GM21529 (cell line): ENCODE measurements around the gene ECM1.
A peak's percentile ranks its signal among the peaks of the same experiment; 100 is the strongest.

Source experiments
- ATAC-seq: cut with Tn5 transposase; IDR thresholded peaks from one replicate; pipeline ENCODE4 v1.9.1; 2021; ENCODE audit not compliant: unreplicated experiment

ECM1 gene

DNA sequence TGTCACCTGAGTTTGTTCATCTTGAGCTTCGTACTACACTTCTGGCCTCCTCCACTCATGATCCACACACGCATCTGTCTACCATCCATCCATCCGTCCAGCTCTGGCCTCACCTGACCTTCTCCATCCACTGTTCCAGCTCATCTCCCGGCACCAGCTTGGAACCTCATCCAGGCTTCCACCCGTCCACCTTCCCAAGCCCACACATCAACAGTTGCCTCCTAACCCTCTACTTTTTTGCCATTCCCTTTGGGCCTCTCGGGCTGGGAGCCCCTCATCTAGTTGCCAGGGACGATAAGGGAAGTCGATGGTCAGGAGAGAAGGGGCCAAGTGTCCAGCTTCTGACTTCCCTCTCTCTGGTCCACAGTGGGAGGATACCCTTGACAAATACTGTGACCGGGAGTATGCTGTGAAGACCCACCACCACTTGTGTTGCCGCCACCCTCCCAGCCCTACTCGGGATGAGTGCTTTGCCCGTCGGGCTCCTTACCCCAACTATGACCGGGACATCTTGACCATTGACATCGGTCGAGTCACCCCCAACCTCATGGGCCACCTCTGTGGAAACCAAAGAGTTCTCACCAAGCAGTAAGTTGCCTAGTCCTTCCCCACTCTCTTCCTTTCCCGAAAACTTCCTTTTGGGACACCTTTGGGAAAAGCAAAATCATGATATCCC lies 4.2 kb downstream of the ECM1 start:
- no peak for ATAC-seq

DNA sequence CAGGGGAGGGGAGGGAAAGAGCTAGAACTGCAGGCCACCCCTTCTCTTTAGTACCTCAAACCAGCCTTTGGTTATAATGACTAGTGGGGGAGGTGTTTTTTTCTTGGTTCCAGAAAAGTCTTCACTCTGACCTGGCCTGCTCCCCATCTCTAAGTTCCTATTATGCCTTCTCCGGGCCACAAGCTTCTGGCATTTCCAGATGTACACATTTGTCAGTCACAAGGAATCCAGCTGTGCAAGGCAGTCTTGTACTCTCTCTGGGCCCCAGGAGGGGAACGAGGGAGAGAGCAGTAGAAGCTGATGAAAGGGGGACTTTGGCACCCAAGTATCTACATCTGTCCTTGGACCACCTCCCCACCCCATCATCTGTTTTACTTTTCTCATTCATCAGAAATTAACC lies 4.9 kb downstream of the ECM1 start:
- ATAC-seq: no peak

DNA sequence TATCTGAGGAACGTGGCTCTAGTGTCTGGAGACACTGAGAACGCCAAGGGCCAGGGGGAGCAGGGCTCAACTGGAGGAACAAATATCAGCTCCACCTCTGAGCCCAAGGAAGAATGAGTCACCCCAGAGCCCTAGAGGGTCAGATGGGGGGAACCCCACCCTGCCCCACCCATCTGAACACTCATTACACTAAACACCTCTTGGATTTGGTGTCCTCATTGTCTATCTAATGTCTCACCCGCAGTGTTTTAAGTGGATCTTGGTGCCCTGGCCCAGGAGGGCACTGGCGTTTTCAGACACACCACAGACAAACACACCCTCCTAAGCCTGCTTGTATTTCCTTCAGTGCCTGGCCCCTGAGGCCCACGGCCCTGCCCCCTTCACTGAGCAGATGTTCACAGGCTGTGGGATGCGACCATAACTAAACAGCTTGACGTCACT lies 5.5 kb downstream of the ECM1 start:
- ATAC-seq: no peak

DNA sequence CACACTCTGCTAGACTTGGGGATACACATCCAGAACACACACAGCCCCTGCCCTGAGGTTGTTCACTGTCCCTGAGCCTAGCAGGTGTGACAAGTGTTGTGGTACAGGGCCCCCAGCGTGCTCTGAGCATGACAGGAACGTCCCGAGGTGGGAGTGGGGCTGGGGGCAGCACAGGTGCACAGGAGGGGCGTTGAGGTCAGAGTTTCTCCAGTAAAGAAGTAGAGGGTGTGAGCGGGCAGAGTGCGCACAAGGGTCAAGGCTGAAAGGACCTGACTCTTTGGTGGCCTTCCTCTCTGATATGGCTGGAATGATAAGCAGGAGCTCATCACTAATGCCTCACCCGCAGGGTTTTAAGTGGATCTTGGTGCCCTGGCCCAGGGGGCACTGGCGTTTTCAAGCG lies 6.4 kb downstream of the ECM1 start:
- ATAC-seq: no peak

DNA sequence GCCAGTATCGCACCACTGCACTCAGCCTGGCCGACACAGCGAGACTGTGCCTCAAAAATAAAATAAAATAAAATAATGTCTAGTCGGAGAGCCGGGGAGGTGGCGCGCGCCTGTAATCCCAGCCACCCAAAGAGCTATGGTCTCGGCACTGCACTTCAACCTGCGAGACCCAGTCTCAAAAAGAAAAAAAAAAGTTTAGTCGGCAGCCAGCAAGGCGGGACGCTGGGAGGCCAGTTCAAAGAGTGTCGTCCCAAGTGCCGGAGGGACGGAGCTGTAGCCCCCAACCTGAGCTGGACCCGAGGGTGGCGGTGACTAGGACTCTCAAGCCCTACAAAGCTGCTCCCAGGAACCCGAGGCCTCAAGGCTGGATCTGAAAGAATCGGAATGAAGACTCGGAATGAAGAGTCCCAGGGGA lies 7.0 kb downstream of the ECM1 start:
- ATAC-seq: no peak

DNA sequence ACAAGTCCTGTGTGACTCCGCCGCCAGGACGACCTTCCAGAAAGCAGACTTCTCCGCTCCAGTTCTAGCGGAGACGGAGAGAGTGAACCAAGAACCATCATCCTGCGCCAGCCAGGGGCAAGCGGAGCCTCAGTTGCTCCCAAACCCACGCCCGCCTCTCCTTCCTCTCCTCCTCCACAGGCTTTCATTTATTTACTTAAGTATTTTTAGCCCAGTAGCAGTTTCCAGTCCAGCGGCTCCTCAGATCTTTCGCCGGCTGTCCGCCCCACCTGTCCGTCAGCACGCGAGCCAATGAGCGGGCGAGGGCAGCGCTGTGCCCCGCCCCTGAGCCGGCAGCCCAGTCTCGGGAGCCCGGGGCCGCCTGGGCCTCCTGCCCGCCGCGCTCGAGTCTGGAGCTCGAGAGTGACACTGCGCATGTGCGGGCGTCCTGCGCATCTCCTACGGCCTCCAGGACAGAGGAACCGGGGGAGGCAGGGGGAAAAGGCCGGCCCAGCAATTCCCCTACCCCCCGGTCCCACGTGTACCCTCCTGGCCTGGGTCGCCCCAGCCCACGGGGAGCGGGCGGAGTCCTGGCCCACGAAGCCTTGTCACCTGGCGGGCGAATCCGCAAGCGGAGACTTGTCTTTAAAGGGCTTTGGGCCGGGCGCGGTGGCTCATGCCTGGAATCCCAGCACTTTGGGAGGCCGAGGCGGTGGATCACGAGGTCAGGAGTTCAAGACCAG lies 7.6 kb downstream of the ECM1 start, which contains the start of gene FALEC:
Gene FALEC, plus strand, starts transcription at position 425 of the 722 bp plus-strand sequence.
- ATAC-seq: peak; percentile 96

DNA sequence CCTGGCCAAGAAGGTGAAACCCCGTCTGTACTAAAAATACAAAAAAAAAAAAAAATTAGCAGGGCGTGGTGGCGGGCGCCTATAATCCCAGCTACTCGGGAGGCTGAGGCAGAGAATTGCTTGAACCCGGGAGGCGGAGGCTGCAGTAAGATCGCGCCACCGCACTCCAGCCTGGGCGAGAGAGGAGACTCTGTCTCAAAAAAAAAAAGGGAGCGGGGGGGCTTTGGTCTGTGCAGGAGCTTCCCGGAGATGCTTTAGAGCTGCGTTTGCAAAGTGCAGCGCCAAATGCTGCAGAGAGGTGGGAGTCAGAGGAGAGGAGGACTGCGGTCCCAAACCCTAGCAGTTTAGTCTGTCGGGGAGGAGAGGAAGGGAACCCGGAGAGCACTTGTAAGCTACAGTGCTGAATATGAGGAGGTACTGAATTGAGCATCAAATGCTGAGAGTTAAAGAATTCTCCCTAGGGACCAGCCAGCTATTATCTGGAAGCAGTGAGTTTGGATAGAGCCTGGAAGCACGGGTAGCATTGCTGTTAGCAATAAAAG lies 8.2 kb downstream of the ECM1 start:
- ATAC-seq: no peak

DNA sequence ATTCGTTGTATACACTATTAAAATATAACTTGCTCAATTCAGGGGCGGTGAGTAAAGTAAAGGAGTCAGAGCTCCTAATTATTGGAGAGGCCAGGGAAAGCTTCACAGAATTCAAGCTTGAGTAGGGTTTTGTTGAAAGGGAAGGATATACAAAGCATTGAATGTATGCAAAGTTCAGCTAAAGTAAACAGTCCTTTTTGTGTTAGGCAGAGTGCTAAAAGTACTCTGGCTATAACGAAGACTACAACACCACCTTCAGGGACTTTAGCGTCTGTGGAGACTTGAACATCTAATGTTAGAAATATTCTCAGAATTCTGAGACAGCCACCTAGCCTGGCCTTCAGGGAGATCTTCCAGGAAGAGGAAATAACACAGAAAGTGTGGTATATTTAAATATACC lies 8.7 kb downstream of the ECM1 start:
- no peak for ATAC-seq

DNA sequence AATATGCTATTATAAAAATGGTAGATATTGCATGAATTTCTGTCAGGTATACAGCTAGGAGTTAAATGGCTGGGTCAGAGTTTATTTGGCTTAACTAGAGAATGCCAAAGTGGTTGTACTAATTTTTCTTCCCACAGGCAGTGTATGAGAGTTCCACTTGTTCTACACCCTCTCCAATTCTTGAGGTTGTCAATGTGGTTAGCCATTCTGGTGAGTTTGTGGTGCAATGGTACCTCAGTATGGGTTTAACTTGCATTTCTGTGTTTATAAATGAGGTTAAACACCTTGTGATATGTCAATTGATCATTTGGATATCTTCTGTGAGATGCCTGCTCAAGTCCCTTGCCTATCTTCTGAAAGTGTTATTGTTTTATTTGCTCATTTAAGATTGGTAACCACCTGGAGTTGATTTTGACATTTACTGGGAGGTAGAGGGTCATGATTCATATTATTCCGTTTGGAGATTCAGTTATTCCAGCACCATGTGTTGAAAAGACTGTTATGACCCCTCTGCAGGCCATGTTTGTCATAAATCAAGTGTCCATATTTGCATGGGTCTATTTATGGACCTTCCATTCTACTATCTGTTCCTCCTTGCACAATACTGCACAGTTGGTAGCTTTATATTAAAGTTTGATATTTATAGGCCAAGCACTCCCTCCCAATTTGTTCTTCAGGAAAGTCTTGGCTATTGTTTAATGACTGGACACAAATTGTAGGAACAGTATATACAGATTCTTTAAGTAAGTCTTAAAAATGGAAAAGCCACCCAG lies 13.5 kb downstream of the ECM1 start:
- no peak for ATAC-seq

DNA sequence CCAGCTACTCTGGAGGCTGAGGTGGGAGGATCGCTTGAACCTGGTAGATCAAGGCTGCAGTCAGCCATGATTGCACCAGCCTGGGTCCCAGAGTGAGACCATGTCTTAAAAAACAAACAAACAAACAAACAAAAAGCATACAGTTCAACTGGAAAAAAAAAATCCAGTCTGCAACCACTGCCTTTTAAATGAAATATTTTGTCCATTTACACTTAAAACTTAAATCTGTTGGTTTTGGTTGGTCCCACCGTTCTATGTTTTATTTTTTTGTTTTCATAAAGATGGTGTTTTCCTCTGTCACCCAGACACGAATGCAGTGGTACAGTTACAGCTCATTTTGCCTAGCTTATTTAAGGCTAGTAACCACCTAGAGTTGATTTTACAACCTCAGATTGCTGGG lies 17.4 kb downstream of the ECM1 start:
- ATAC-seq: no peak

DNA sequence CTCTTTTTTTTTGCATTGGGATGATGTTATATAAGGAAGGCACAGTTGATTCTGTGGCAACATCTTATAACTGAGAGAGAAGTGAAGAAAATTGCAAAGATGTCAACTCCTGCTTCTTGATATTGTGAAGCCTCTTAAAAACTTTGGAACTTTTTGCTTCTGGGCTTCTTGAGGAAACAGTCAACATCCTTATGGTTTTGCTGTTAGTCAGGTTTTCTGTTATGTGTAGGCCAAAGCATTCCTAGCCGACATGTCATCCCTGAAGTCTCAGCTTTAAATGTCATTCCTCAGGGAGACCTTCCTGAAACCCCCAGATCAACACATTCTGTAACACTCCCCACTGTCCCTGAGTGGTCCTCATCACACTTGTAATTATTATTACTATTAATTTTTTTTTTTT lies 20.3 kb downstream of the ECM1 start:
- ATAC-seq: no peak

DNA sequence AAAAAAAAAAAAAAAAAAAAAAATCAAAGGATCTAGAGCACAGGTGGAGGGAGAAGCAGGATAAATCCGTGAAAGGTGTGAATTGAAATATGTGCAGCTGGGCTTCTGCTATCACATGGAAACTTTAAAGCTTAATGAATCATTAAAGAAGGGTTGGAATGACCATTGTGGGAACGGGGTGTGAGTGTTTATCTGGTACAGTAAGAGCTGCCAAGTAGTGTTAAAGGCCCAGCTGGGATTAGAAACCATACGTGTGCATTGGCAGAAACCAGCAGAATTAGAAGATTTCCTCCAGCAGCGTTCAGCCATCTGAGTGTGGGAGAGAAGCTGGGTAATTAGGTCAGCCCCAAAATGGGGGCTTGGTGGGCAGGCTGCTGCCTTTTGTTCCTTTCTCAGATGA lies 21.1 kb downstream of the ECM1 start:
- ATAC-seq: no peak

DNA sequence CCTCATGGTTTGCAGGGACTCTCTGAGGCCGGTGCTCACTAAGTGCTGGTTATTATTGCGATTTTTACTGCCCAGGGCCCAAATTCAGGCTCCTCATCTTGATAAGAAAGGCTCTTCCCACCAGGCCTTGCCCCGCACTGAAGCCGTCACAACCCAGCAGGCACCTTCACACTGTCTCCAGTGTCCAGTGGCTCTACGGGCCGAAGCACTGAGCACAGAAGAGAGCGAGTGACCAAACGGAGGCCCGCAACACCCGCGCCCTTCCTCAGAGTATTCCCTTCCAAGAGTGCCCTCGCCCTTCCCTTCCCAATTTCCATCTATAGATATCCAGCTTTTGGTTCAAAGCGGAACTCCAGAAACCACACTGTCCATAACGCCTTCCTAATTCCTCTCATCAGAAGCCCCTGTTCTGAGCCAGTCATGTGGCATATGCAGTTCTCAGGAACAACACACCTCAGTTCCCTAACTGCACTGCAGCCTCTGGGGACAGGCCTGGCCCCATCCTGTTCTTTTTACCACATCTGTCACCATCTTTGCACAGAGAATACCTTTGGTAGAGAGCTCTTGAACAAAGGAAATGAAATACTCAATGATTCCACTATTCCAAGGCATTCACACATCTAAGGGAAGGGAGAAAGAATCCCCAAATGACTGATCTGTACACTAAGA lies 22.7 kb downstream of the ECM1 start:
- ATAC-seq: no peak

DNA sequence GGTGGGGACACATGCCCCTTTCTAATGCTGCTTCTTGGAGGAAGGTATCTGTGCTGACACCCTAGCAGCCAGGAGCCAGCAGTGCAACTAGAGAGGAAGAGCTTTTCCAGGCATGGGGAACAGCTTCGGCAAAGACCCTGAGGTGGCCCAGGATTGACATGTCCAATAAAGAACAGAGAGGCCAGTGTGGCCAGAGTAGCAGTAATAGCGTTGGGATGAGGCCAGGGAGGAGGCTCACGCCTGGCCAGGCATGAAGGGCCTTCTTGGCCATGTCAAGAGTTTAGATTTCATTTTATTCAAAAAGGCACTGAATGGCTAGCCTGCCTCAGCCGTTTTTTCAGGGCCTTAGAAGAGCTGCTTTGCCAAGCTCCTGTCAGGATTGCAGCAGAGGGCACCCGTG lies 25.0 kb downstream of the ECM1 start:
- no peak for ATAC-seq

DNA sequence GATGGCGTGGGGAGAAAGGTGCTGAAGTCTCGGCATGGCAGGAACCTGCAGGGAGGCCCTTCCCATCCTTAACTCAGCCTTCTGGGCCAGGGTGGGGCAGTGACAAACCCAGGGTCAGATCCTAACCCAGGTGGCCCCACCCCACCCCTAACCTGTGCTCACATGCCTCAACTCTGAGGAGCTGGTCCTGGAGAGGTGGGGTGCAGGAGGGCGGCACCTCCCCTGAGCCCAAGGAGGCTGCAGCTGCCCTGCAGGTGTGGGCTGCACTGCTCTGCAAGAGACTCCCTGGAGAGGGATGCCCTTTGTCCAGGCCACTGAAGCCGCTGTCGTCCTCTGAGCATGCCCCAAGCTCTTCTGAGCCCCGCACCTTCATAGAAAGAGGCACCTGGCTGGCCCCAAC lies 26.1 kb downstream of the ECM1 start:
- no peak for ATAC-seq

DNA sequence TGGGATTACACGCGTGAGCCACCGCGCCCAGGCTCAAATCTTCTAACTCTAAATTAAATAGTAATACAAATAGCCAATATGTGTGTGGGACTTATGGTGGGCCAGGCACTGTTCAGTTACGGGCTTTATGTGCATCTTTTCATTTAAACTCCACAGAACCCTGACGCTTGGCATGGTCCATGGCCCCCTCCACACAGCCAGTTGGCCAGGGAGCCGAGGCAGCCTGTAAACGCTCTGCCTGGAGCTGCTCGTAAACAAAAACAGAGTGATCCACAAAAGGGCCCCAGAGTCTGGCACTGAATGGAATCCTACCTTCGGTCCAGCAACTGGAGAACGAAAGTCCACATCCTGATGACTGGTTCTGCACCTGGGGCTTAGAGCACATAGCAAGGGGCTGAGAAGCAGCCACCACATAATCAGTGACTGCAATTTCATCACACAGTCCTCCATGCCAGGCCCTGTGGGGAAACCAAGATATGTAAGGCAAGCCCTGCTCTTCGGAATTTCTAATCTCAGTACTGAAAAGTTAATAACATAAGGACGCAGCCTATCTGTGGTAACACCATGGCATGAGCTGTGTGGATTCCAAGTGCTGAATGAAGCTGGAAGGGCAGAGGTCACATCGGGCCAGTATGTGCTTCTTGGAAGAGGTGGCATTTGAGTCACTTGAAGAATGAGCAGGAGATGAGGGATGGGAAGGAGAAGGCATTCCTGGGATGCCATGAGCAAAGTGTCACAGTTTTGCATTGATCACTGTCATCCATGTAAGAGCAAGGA lies 27.8 kb downstream of the ECM1 start:
- no peak for ATAC-seq

DNA sequence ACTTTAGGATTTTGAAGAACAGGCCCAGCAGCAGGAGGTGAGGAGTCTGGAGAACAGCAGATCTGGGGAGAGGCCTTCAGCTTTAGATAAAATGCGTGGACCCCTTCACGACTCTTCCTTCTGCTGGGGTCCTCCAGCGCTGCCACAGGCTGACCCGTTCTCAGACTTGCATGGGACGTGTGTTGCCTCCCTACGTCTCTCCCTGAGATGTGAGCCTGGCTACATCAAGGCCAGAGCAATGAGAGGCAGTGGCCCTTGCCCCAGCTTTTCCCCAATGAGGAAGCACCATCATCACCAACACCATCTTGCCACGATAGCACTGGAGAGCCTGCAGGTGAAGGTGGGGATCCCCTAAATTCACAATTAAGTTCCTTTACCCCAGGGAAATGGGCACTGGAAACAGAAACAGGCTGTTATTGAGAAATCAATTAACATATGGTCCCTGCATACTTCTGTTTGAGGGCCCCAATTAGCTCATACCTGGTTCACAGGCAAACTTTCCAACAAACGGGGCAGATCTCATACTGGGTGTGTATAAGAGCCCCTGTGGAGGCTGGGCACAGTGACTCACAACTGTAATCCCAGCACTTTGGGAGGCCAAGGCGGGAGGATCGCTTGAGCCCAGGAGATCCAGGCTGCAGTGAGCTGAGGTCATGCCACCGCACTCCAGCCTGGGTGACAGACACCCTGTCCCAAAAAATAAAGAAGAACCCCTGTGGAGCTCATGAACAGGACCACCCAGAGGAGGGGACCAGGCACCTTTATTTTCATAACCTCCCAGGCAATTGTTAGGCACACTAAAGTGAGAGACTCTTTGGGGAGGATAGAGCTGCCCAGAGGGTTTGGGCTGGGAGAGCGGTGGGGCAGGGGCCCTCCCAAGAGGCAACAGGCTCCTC lies 29.2 kb downstream of the ECM1 start:
- ATAC-seq: no peak

DNA sequence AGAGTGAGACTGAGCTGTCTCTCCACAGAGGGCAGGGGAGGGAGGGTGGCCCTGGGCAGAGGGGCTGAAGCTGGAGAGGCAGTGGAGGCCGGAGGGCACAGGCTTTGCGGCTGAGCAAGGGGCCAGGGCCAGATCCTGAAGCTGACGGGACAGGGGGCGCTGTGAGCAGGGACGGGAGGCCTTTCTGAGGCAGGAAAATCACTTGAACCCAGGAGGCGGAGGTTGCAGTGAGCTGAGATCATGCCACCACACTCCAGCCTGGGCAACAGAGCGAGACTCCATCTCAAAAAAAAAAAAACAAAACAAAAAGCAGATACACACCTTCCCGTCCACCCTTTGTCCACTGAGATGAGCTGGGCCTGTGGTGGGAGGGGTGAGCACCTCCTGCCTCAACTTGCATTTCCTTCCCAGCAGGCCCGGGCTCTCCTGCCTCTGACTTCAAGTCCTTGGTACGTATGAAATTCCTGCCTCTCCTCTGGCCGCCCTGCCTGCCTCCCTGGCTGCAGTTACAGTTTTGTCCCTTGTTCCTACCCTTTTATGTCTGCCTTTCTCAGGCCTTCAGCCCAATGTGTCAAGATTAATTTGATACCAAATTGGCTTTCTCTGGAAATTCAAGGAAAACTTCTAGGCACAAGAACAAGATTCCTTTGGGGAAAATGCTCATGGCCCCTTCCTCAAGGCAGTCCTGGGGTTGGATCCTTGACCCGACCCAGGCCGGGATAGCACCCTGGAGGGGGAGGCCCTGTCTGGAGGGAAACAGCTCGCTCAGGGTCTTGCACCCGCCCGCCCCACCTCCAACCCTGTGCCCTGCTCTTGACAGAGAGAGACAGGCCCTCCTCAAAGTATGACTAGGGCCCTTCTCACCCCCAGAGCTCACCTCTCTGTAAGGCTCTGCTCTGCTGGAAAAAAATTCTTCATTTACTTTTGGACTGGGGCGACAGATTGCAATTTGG lies 30.1 kb downstream of the ECM1 start:
- no peak for ATAC-seq
